Common myeloid progenitor, CD34-positive (primary cell): ENCODE results near the gene FCN3.

Experiments used
- CTCF ChIA-PET: fragments of 350-600 bp; sonication (Branson Sonifier 250); formaldehyde crosslinking; loops from one replicate; lab custom pipeline; 2021; ENCODE audit warnings: antibody characterized with exemption; lab: Charles Lee
- POLR2A ChIA-PET: fragments of 350-600 bp; sonication (Branson Sonifier 250); formaldehyde crosslinking; loops from one replicate; lab custom pipeline; 2021; ENCODE audit warnings: antibody characterized with exemption; lab: Charles Lee
- DNase-seq, 3 donors: peaks; one replicate each; pipeline versions ENCODE4 v3.0.0 to v3.0.0-alpha.2; 2013
- H3K27ac ChIP-seq, 2 experiments: 1 replicate in 1 of 2; 2 replicates in 1 of 2; pipeline ENCODE4 v1.7.0; 2013; ENCODE audit warnings: inconsistent platforms in 2 of 2, low read length in 2 of 2, mild to moderate bottlenecking in 2 of 2, low read depth in 1 of 2, moderate library complexity in 1 of 2; ENCODE audit not compliant: severe bottlenecking in 2 of 2, insufficient read depth in 1 of 2, poor library complexity in 1 of 2
- H3K27me3 ChIP-seq, 5 experiments: replicated peaks in 2 of 5; 1 replicate in 3 of 5; 2 replicates in 2 of 5; pipeline versions ENCODE4 v1.6.1 to v1.7.0; 2013; ENCODE audit warnings: low read length in 4 of 5, mild to moderate bottlenecking in 2 of 5, moderate library complexity in 2 of 5, inconsistent platforms in 1 of 5; ENCODE audit not compliant: insufficient read depth in 5 of 5, control insufficient read depth in 4 of 5
- H3K36me3 ChIP-seq, 4 experiments: 1 replicate in 2 of 4; 2 replicates in 2 of 4; pipeline versions ENCODE4 v1.6.1 to v1.7.0; 2013; ENCODE audit warnings: low read length in 3 of 4, control low read depth in 1 of 4, mild to moderate bottlenecking in 1 of 4; ENCODE audit not compliant: control insufficient read depth in 4 of 4, insufficient read depth in 4 of 4
- H3K4me1 ChIP-seq, 4 experiments: 1 replicate in 3 of 4; 2 replicates in 1 of 4; pipeline versions ENCODE4 v1.6.1 to v1.7.1; 2013; ENCODE audit warnings: low read length in 3 of 4, mild to moderate bottlenecking in 3 of 4, control low read depth in 1 of 4, inconsistent platforms in 1 of 4, moderate library complexity in 1 of 4; ENCODE audit not compliant: control insufficient read depth in 4 of 4, insufficient read depth in 4 of 4; ENCODE audit errors: control extremely low read depth in 1 of 4
- H3K4me3 ChIP-seq, 7 experiments: 1 replicate in 4 of 7; 2 replicates in 3 of 7; pipeline versions ENCODE4 v1.5.1 to v1.7.0; 2013; ENCODE audit warnings: mild to moderate bottlenecking in 7 of 7, low read length in 6 of 7, moderate library complexity in 6 of 7, inconsistent platforms in 2 of 7, low read depth in 2 of 7, control low read depth in 1 of 7; ENCODE audit not compliant: insufficient read depth in 4 of 7, control insufficient read depth in 1 of 7; ENCODE audit errors: extremely low read depth in 1 of 7
- H3K9me3 ChIP-seq, 5 experiments: 1 replicate in 4 of 5; 2 replicates in 1 of 5; pipeline versions ENCODE4 v1.6.1 to v1.7.1; 2013; ENCODE audit warnings: low read length in 4 of 5, mild to moderate bottlenecking in 2 of 5, inconsistent platforms in 1 of 5, low read depth in 1 of 5, moderate library complexity in 1 of 5; ENCODE audit not compliant: control insufficient read depth in 4 of 5, insufficient read depth in 2 of 5; ENCODE audit errors: control extremely low read depth in 1 of 5
- WGBS: methylation state at CpG from one replicate; pipeline ENCODE4 v1.1.5; 2013; ENCODE audit not compliant: insufficient coverage; 5-methylcytosine and 5-hydroxymethylcytosine counted together

Gene FCN3

DNA sequence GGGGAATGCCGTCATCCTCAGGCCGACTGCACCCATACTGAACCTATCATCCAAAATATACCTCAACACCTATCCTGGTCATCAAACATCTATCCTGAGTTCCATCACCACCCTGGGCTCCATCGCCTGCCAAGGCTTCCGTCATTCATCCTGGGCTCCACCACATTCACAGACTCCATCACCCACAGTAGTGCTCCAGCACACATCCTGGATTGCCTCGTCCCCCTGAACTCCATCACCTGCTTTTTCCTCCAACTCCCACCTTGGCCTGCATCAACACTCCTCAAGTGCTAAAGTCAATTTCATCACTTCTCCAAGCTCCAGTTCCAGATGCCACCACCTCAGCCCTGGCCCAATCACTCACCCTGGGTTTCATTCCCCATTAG, 15.7 kb downstream of the FCN3 start:
- 94% methylated on average over 5 of the region's 5 CpGs for WGBS
- peaks cover 0 to 33% (median 19%) of the 10 kb centered on the region in 4 experiments for H3K4me1 ChIP-seq
- POLR2A ChIA-PET, result no interaction called here

DNA sequence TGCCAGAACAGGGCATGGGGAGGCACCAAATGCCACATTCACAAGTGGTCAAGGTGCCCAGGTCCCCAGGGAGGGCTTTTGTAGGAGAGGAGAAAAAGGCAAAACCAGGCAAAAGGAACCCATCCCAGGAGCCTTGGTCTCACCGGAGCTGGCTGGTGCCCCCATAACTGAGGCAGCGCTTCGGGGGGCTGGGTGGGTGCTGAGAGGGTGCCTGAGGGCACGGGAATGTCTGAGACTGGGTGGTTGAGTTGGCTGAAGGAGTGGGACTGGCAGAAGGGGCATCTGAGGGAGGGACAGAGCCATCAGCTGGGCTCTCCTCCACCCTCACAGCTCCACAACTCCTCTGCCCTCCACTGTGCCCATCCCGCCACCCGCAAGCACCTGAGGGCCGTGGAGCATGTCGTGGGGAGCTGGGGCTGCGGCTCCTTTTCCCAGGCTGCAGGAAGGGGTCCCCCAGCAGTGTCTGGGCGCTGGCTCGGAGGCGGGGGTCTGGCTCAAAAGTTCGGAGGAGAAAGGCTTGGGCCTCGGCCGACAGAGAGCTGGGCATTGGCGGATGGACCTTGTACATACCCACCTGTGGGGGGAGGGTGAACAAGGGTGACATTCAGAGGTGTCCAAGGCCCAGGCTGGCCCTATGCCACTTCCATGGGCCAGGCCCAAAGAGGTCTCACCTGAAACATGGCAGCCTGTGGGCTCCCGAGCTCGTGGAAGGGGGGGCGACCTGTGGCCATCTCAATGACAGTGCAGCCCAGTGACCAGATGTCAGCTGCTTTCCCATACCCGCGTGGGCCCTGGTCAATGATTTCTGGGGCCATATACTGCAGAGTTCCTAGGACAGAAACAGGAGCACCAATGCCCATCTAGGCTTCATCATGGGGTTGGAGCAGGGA, 16.3 kb downstream of the FCN3 start:
- DNase-seq, result no peak
- POLR2A ChIA-PET, result interaction anchor here (0.6 to 1.4 kb wide), 6 partner anchors 11 to 641 kb away, joined by 3 to 5 read pairs (median 3); no protein-coding TSS in a partner anchor
- WGBS, result 96% methylated on average over 15 of the region's 21 CpGs
- Histone ChIP-seq H3K27ac (no peak overlapping the region), H3K27me3 (no peaks in the 10 kb centered on the region), H3K36me3 (peaks cover 0 to 32% (median 6%) of the 10 kb centered on the region in 4 experiments), H3K4me3 (no peak overlapping the region), H3K9me3 (no peaks in the 10 kb centered on the region), H3K4me1 (peaks cover 0 to 33% (median 19%) of the 10 kb centered on the region in 4 experiments)
- CTCF ChIA-PET, result interaction anchor here (0.7 to 10.3 kb wide), 18 partner anchors 9 to 250 kb away, joined by 3 to 102 read pairs (median 10); partner anchors contain the start of genes MAP3K6 and SYTL1

More for the DNA sequence above, 15.7 kb downstream of the FCN3 start:
- Histone ChIP-seq H3K27me3 (no peaks in the 10 kb centered on the region), H3K36me3 (peaks cover 0 to 29% (median 3%) of the 10 kb centered on the region in 4 experiments), H3K9me3 (no peaks in the 10 kb centered on the region), H3K4me3 (no peak overlapping the region), H3K27ac (no peak overlapping the region)
- CTCF ChIA-PET, result interaction anchor here (1.0 to 10.3 kb wide), 13 partner anchors 9 to 63 kb away, joined by 3 to 102 read pairs (median 16); partner anchors contain the start of genes MAP3K6 and SYTL1
- DNase-seq, result no peak

DNA sequence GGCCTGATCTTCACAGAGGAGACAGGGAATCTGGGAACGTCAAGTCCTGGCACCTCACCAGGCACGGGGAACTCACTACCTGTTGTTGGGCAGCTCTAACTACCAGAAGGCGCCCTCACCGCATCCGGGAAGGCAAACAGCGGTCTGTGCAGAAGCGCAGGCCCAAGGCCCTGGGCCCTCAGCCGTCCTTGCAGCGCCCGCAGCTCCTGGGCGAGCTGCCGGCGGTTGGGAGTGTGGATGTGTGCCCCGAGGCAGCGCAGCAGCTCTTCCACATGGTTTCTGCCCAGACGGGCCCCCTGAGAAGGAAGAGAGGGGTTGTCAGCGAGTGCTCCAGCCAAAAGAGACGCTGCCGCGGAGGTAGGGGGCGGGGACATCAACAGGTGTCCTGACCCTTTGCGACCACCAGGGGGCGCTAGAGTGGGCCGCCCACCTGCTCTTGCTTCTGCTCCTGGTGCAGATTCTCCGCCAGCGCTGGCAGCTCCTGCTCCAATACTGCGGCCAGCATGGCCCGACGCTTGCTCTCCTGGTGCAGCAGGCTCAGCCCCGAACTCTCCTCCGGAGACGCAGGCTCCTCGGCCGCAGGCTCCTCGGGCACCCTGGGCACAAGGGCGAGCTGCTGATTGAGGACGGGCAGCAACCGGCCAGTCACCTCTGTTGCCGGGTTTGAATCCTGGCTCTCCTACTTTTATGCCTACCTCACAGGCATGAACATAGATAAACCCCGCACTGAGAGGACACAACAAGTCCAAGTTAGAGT, 17.2 kb downstream of the FCN3 start:
- peak; percentile 75 to 85 (median 84) for DNase-seq
- ChIA-PET POLR2A (interaction anchor here (0.6 to 1.4 kb wide), 8 partner anchors 8 to 640 kb away, joined by 3 to 5 read pairs (median 3); partner anchors contain the start of gene SYTL1), CTCF (interaction anchor here (0.5 to 10.3 kb wide), 22 partner anchors 9 to 1024 kb away, joined by 3 to 102 read pairs (median 5); partner anchors contain the start of genes MAP3K6 and SYTL1)
- H3K4me1 ChIP-seq, result peaks cover 0 to 33% (median 19%) of the 10 kb centered on the region in 4 experiments
- H3K36me3 ChIP-seq, result peaks cover 0 to 28% (median 7%) of the 10 kb centered on the region in 4 experiments
- H3K4me3 ChIP-seq, result peak overlapping the region in 4 of 7 experiments; percentile 19 to 73 (median 55)
- no peaks in the 10 kb centered on the region for H3K9me3 ChIP-seq
- no peaks in the 10 kb centered on the region for H3K27me3 ChIP-seq
- WGBS, result 17% methylated on average over 33 of the region's 40 CpGs
- H3K27ac ChIP-seq, result no peak overlapping the region

DNA sequence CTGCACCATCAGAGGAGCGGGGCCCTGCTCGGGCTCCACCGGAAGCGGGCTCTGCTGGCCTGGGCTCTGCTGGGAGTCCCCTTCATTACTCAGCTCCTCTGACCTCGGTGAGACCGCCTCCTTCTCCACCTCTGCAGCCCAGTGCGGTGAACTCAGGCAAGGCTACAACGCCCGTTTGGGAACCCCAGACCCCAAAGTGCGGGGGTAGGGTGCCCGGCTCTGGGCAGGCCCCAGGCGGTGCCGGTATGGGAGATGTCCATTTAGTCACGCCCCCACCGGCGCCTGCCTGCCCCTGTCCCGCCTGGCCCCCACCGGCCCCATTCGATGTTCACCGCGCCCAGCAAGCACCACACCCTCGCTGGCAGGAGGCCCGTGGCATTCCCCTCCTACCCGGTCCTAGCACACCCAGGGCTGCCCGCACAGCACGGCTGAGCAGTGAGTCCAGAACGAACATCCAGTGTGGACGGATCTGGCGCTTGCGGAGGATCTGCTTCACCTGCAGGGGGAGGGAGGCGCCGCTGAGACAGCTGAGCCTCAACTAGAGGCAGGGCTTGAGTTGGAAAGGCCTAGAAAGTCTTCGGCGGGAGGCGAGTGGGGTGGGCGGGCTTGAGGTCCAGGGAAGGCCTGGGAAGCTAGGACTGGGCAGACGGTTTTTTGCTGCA, 17.9 kb downstream of the FCN3 start:
- Histone ChIP-seq H3K4me1 (peaks cover 0 to 33% (median 19%) of the 10 kb centered on the region in 4 experiments), H3K36me3 (peaks cover 0 to 25% (median 7%) of the 10 kb centered on the region in 4 experiments), H3K27me3 (no peaks in the 10 kb centered on the region), H3K27ac (no peak overlapping the region), H3K4me3 (peak overlapping the region in 3 of 7 experiments; percentile 19 to 73 (median 57)), H3K9me3 (no peaks in the 10 kb centered on the region)
- peak in 2 of 3 donors; percentile 15 to 22 for DNase-seq
- CTCF ChIA-PET, result interaction anchor here (0.5 to 10.3 kb wide), 23 partner anchors 8 to 1024 kb away, joined by 3 to 102 read pairs (median 6); partner anchors contain the start of genes GPR3, MAP3K6 and SYTL1
- POLR2A ChIA-PET, result interaction anchor here (0.6 to 1.4 kb wide), 7 partner anchors 9 to 304 kb away, joined by 3 to 5 read pairs (median 3); partner anchors contain the start of gene SYTL1
- WGBS, result 87% methylated on average over 36 of the region's 37 CpGs

DNA sequence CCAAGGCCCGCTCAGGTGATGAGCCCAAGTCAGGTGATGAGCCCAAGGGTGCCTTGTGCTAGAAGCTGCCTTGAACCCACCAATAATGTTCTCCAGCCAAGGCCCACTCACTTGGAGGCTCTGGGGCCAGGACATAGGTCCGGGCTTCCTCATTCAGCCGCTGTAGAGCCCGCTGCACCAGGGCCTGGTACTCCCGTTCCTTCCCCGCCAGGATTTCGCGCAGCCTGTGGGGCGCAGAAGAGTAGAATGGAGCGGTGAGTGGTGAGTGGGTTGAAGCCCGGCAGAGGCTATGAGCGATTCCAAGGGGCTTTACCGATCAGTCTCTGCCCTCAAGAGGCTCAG, 18.4 kb downstream of the FCN3 start:
- peak in 2 of 3 donors; percentile 38 to 61 for DNase-seq
- H3K36me3 ChIP-seq, result peaks cover 0 to 30% (median 8%) of the 10 kb centered on the region in 4 experiments
- WGBS, result 96% methylated on average over 13 of the region's 13 CpGs
- ChIA-PET POLR2A (interaction anchor here (0.6 to 1.4 kb wide), 2 partner anchors 9 to 40 kb away, joined by 3 to 5 read pairs; no protein-coding TSS in a partner anchor), CTCF (interaction anchor here (0.8 to 10.3 kb wide), 11 partner anchors 12 to 57 kb away, joined by 3 to 102 read pairs (median 6); partner anchors contain the start of genes GPR3, MAP3K6 and SYTL1)
- peaks cover 0 to 33% (median 19%) of the 10 kb centered on the region in 4 experiments for H3K4me1 ChIP-seq
- no peak overlapping the region for H3K27ac ChIP-seq
- no peaks in the 10 kb centered on the region for H3K27me3 ChIP-seq
- no peaks in the 10 kb centered on the region for H3K9me3 ChIP-seq
- peak overlapping the region in 1 of 7 experiments; percentile 73 for H3K4me3 ChIP-seq

DNA sequence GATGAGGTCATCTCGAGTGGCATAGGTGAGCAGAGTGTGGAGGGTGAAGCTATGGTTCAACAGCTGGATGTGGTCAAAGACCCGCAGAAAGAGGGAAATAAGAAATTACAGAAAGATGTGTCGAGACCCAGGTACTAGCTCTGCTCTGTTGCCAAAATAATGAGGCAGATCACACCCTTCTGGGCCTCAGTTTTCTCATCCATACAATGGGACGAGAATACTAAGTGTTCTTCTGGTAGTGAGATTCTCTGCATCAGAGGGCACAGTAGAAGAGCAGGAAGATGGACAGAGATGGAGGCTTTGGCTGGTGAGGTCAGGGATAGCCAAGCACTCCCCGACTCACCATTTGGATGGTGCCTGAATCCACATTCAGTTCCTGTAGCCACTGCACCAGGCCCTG, 18.9 kb downstream of the FCN3 start:
- Histone ChIP-seq H3K9me3 (no peaks in the 10 kb centered on the region), H3K4me3 (no peak overlapping the region), H3K27me3 (no peaks in the 10 kb centered on the region), H3K27ac (no peak overlapping the region), H3K36me3 (peaks cover 0 to 36% (median 11%) of the 10 kb centered on the region in 4 experiments), H3K4me1 (peaks cover 0 to 30% (median 18%) of the 10 kb centered on the region in 4 experiments)
- WGBS, result 96% methylated on average over 4 of the region's 5 CpGs
- no peak for DNase-seq
- ChIA-PET CTCF (interaction anchor here (0.8 to 10.3 kb wide), 11 partner anchors 12 to 56 kb away, joined by 3 to 102 read pairs (median 4); partner anchors contain the start of genes GPR3, MAP3K6 and SYTL1), POLR2A (interaction anchor here (1.4 kb wide), 1 partner anchor 10 kb away, joined by 5 read pairs; no protein-coding TSS in a partner anchor)
